Measurements from ENCODE around the gene CTNND1.

Gene CTNND1

GRCh38 chr11:57741132-57742086, 20.2 kb upstream of the CTNND1 start, which contains the start of gene SELENOH:
Gene SELENOH, plus strand, starts transcription at chr11:57741491. Its CDS starts 105 bp downstream, at chr11:57741596.
- 0 out of 2 replicates have a peak, but pooled peaks cover 5% of the 10 kb centered on the region for H3K4me1 ChIP-seq (ENCODE audit: control insufficient read depth, insufficient read depth, low read length)
- no peaks in the 10 kb centered on the region for H3K9me3 ChIP-seq (ENCODE audit: control insufficient read depth, insufficient read depth, low read depth, low read length)
- H3K27ac ChIP-seq (ENCODE audit: low read depth, low read length): peak within 1 kb of the TSS; percentile 79
- H3K9ac ChIP-seq (ENCODE audit: low read length): peak within 1 kb of the TSS; percentile 87
- H3K36me3 ChIP-seq (ENCODE audit: control insufficient read depth, insufficient read depth, low read length): peaks cover 64% of the 10 kb centered on the region
- H3K4me3 ChIP-seq (ENCODE audit: low read depth, low read length): peak within 1 kb of the TSS; percentile 91
- no peaks in the 10 kb centered on the region for H3K27me3 ChIP-seq (ENCODE audit: control insufficient read depth, insufficient read depth, low read length)

GRCh38 chr11:57742087-57742452, 19.5 kb upstream of the CTNND1 start:
- peak overlapping the region; percentile 79 for H3K27ac ChIP-seq (ENCODE audit: low read depth, low read length)
- no peaks in the 10 kb centered on the region for H3K9me3 ChIP-seq (ENCODE audit: control insufficient read depth, insufficient read depth, low read depth, low read length)
- peaks cover 64% of the 10 kb centered on the region for H3K36me3 ChIP-seq (ENCODE audit: control insufficient read depth, insufficient read depth, low read length)
- peak overlapping the region; percentile 87 for H3K9ac ChIP-seq (ENCODE audit: low read length)
- 0 out of 2 replicates have a peak, but pooled peaks cover 5% of the 10 kb centered on the region for H3K4me1 ChIP-seq (ENCODE audit: control insufficient read depth, insufficient read depth, low read length)
- no peaks in the 10 kb centered on the region for H3K27me3 ChIP-seq (ENCODE audit: control insufficient read depth, insufficient read depth, low read length)
- H3K4me3 ChIP-seq (ENCODE audit: low read depth, low read length): peak overlapping the region; percentile 91

GRCh38 chr11:57744357-57744756, 17.2 kb upstream of the CTNND1 start:
- Histone ChIP-seq H3K36me3 (ENCODE audit: control insufficient read depth, insufficient read depth, low read length) (peaks cover 42% of the 10 kb centered on the region), H3K4me1 (ENCODE audit: control insufficient read depth, insufficient read depth, low read length) (0 out of 2 replicates have a peak, but pooled peaks cover 5% of the 10 kb centered on the region), H3K9me3 (ENCODE audit: control insufficient read depth, insufficient read depth, low read depth, low read length) (no peaks in the 10 kb centered on the region), H3K4me3 (ENCODE audit: low read depth, low read length) (no peak overlapping the region), H3K9ac (ENCODE audit: low read length) (no peak overlapping the region), H3K27me3 (ENCODE audit: control insufficient read depth, insufficient read depth, low read length) (no peaks in the 10 kb centered on the region), H3K27ac (ENCODE audit: low read depth, low read length) (no peak overlapping the region)

GRCh38 chr11:57745206-57745605, 16.4 kb upstream of the CTNND1 start:
- H3K27me3 ChIP-seq (ENCODE audit: control insufficient read depth, insufficient read depth, low read length): no peaks in the 10 kb centered on the region
- H3K9ac ChIP-seq (ENCODE audit: low read length): no peak overlapping the region
- H3K9me3 ChIP-seq (ENCODE audit: control insufficient read depth, insufficient read depth, low read depth, low read length): no peaks in the 10 kb centered on the region
- peaks cover 35% of the 10 kb centered on the region for H3K36me3 ChIP-seq (ENCODE audit: control insufficient read depth, insufficient read depth, low read length)
- no peak overlapping the region for H3K4me3 ChIP-seq (ENCODE audit: low read depth, low read length)
- H3K27ac ChIP-seq (ENCODE audit: low read depth, low read length): no peak overlapping the region
- H3K4me1 ChIP-seq (ENCODE audit: control insufficient read depth, insufficient read depth, low read length): 0 out of 2 replicates have a peak, but pooled peaks cover 5% of the 10 kb centered on the region

GRCh38 chr11:57746920-57747319, 14.7 kb upstream of the CTNND1 start:
- peaks cover 34% of the 10 kb centered on the region for H3K36me3 ChIP-seq (ENCODE audit: control insufficient read depth, insufficient read depth, low read length)
- H3K4me1 ChIP-seq (ENCODE audit: control insufficient read depth, insufficient read depth, low read length): 0 out of 2 replicates have a peak, but pooled peaks cover 5% of the 10 kb centered on the region
- no peaks in the 10 kb centered on the region for H3K9me3 ChIP-seq (ENCODE audit: control insufficient read depth, insufficient read depth, low read depth, low read length)
- H3K4me3 ChIP-seq (ENCODE audit: low read depth, low read length): no peak overlapping the region
- no peak overlapping the region for H3K27ac ChIP-seq (ENCODE audit: low read depth, low read length)
- no peak overlapping the region for H3K9ac ChIP-seq (ENCODE audit: low read length)
- H3K27me3 ChIP-seq (ENCODE audit: control insufficient read depth, insufficient read depth, low read length): no peaks in the 10 kb centered on the region

- Histone ChIP-seq H3K27me3 (ENCODE audit: control insufficient read depth, insufficient read depth, low read length) (no peaks in the 10 kb centered on the region), H3K4me3 (ENCODE audit: low read depth, low read length) (no peak overlapping the region), H3K4me1 (ENCODE audit: control insufficient read depth, insufficient read depth, low read length) (peaks cover 4% of the 10 kb centered on the region; the same call in 1 of the 2 replicates), H3K27ac (ENCODE audit: low read depth, low read length) (no peak overlapping the region), H3K9ac (ENCODE audit: low read length) (no peak overlapping the region), H3K36me3 (ENCODE audit: control insufficient read depth, insufficient read depth, low read length) (no peaks in the 10 kb centered on the region), H3K9me3 (ENCODE audit: control insufficient read depth, insufficient read depth, low read depth, low read length) (no peaks in the 10 kb centered on the region)
These were observed 10.4 kb upstream of the CTNND1 start for GRCh38 chr11:57751176-57751575.

- Histone ChIP-seq H3K9me3 (ENCODE audit: control insufficient read depth, insufficient read depth, low read depth, low read length) (no peaks in the 10 kb centered on the region), H3K27me3 (ENCODE audit: control insufficient read depth, insufficient read depth, low read length) (no peaks in the 10 kb centered on the region), H3K36me3 (ENCODE audit: control insufficient read depth, insufficient read depth, low read length) (no peaks in the 10 kb centered on the region), H3K4me1 (ENCODE audit: control insufficient read depth, insufficient read depth, low read length) (peaks cover 6% of the 10 kb centered on the region; the same call in 1 of the 2 replicates), H3K4me3 (ENCODE audit: low read depth, low read length) (no peak within 1 kb of the TSS), H3K9ac (ENCODE audit: low read length) (no peak within 1 kb of the TSS), H3K27ac (ENCODE audit: low read depth, low read length) (no peak within 1 kb of the TSS)
These were observed 9.8 kb upstream of the CTNND1 start, which contains the start of gene BTBD18 for GRCh38 chr11:57751676-57752253. Gene BTBD18, minus strand, starts transcription at chr11:57751819. Its CDS starts 631 bp downstream, at chr11:57751188.

- Histone ChIP-seq H3K9ac (ENCODE audit: low read length) (no peak overlapping the region), H3K36me3 (ENCODE audit: control insufficient read depth, insufficient read depth, low read length) (no peaks in the 10 kb centered on the region), H3K4me1 (ENCODE audit: control insufficient read depth, insufficient read depth, low read length) (peaks cover 6% of the 10 kb centered on the region; the same call in 1 of the 2 replicates), H3K27ac (ENCODE audit: low read depth, low read length) (no peak overlapping the region), H3K27me3 (ENCODE audit: control insufficient read depth, insufficient read depth, low read length) (no peaks in the 10 kb centered on the region), H3K4me3 (ENCODE audit: low read depth, low read length) (no peak overlapping the region), H3K9me3 (ENCODE audit: control insufficient read depth, insufficient read depth, low read depth, low read length) (no peaks in the 10 kb centered on the region)
These were observed 8.6 kb upstream of the CTNND1 start for GRCh38 chr11:57752954-57753353.

- Histone ChIP-seq H3K4me1 (ENCODE audit: control insufficient read depth, insufficient read depth, low read length) (peaks cover 9% of the 10 kb centered on the region; the same call in 1 of the 2 replicates), H3K27me3 (ENCODE audit: control insufficient read depth, insufficient read depth, low read length) (no peaks in the 10 kb centered on the region), H3K9me3 (ENCODE audit: control insufficient read depth, insufficient read depth, low read depth, low read length) (no peaks in the 10 kb centered on the region), H3K27ac (ENCODE audit: low read depth, low read length) (no peak overlapping the region), H3K36me3 (ENCODE audit: control insufficient read depth, insufficient read depth, low read length) (no peaks in the 10 kb centered on the region), H3K4me3 (ENCODE audit: low read depth, low read length) (no peak overlapping the region), H3K9ac (ENCODE audit: low read length) (no peak overlapping the region)
These were observed 3.4 kb upstream of the CTNND1 start for GRCh38 chr11:57758174-57758573.

GRCh38 chr11:57762235-57762861, 746 bp downstream of the CTNND1 start:
- Histone ChIP-seq H3K9me3 (ENCODE audit: control insufficient read depth, insufficient read depth, low read depth, low read length) (no peaks in the 10 kb centered on the region), H3K36me3 (ENCODE audit: control insufficient read depth, insufficient read depth, low read length) (peaks cover 4% of the 10 kb centered on the region; the same call in 1 of the 2 replicates), H3K4me3 (ENCODE audit: low read depth, low read length) (peak overlapping the region; percentile 86), H3K27me3 (ENCODE audit: control insufficient read depth, insufficient read depth, low read length) (no peaks in the 10 kb centered on the region), H3K9ac (ENCODE audit: low read length) (peak overlapping the region; percentile 90), H3K4me1 (ENCODE audit: control insufficient read depth, insufficient read depth, low read length) (peaks cover 17% of the 10 kb centered on the region), H3K27ac (ENCODE audit: low read depth, low read length) (peak overlapping the region; percentile 83)

All from HUES6 (cell line).